HCT116 (cell line): ENCODE data around the gene NEO1.

ENCODE experiments used
- ATF3 ChIP-seq: IDR thresholded peaks from 2 replicates; pipeline ENCODE4 v1.6.1; 2012
- CTCF ChIP-seq, 3 experiments: fragments of 200-600 bp in 1 of 3; sonication (generic) in 1 of 3; IDR thresholded peaks in 2 of 3; conservative IDR thresholded peaks in 1 of 3; 2 replicates each; pipeline ENCODE4 v1.5.1; 2012 to 2017; ENCODE audit warnings: low read depth in 2 of 3, low read length in 2 of 3, antibody characterized with exemption in 1 of 3, borderline replicate concordance in 1 of 3, control low read depth in 1 of 3, mild to moderate bottlenecking in 1 of 3, mixed read lengths in 1 of 3, mixed run types in 1 of 3, moderate library complexity in 1 of 3; ENCODE audit not compliant: insufficient read depth in 1 of 3
- EGR1 ChIP-seq: IDR thresholded peaks from 2 replicates; pipeline ENCODE4 v1.6.1; 2012; ENCODE audit warnings: low read depth
- ELF1 ChIP-seq: IDR thresholded peaks from 2 replicates; pipeline ENCODE4 v1.6.1; 2012; ENCODE audit warnings: low read depth, borderline replicate concordance
- EZH2 ChIP-seq: fragments of 200-600 bp; sonication (generic); IDR thresholded peaks from 2 replicates; pipeline ENCODE4 v1.6.1; 2017; ENCODE audit warnings: antibody characterized with exemption, mixed run types
- POLR2A ChIP-seq: IDR thresholded peaks from 2 replicates; pipeline ENCODE4 v1.7.0; 2011; ENCODE audit warnings: borderline replicate concordance; ENCODE audit not compliant: insufficient read depth, insufficient read length; ENCODE audit errors: extremely low read depth
- POLR2AphosphoS5 ChIP-seq: IDR thresholded peaks from 2 replicates; pipeline ENCODE4 v1.6.1; 2011; ENCODE audit warnings: mild to moderate bottlenecking, low read depth, low read length, moderate library complexity
- ZFX ChIP-seq: fragments of 450-650 bp; IDR thresholded peaks from 2 replicates; pipeline ENCODE4 v1.6.1; 2017

GRCh38 chr15:73331991-73332925 is 280.0 kb downstream of the NEO1 start:
- TF ChIP-seq CTCF (IDR thresholded peaks at IDR 0.05 in 2 of 3, conservative IDR thresholded peaks at IDR 0.05 in 1 of 3; ENCODE audit: borderline replicate concordance in 1 of 3, insufficient read depth in 1 of 3, low read depth in 2 of 3, low read length in 2 of 3) (no peak), POLR2AphosphoS5 (no peak), ZFX (no peak), ATF3 (no peak), EGR1 (no peak), EZH2 (no peak), ELF1 (no peak), POLR2A (no peak)
